H1 (cell line): ENCODE measurements around the gene ABCA5. TPM values are rescaled to one million over a fixed set of nuclear protein-coding genes. Genes with fewer than 3 reads are reported as not detected.
A peak's percentile ranks its signal among the peaks of the same experiment; 100 is the strongest.

Experiments used
- CTCF ChIA-PET: fragments of 300-600 bp; sonication (Branson Sonifier 250); formaldehyde crosslinking; loops from one replicate; lab custom pipeline; 2021; ENCODE audit not compliant: partially characterized antibody; lab: Charles Lee
- POLR2A ChIA-PET: fragments of 300-600 bp; sonication (Branson Sonifier 250); formaldehyde crosslinking; loops from one replicate; lab custom pipeline; 2021; ENCODE audit warnings: inconsistent platforms; ENCODE audit not compliant: partially characterized antibody; lab: Charles Lee
- DNase-seq, 2 experiments: peaks; one replicate each; pipeline versions ENCODE4 v3.0.0 to v3.0.0-alpha.2; 2010 to 2022; ENCODE audit warnings: low spot score in 2 of 2, low read depth in 1 of 2, mixed read lengths in 1 of 2
- FAIRE-seq: peaks from 2 replicates; lab custom pipeline; 2011; peaks lifted over from hg19 to GRCh38; lab: Jason Lieb, UNC
- H2AFZ ChIP-seq: 2 replicates; pipeline ENCODE4 v1.8.1; 2012; ENCODE audit warnings: low read length, inconsistent platforms
- H2AK5ac ChIP-seq: 2 replicates; pipeline ENCODE4 v1.6.1; 2013; ENCODE audit warnings: low read depth, low read length
- H2BK120ac ChIP-seq: replicated peaks from 2 replicates; pipeline ENCODE3; 2013; ENCODE audit warnings: low read depth, low read length, inconsistent platforms
- H2BK12ac ChIP-seq: 2 replicates; pipeline ENCODE4 v1.6.1; 2013; ENCODE audit warnings: low read depth, low read length
- H2BK15ac ChIP-seq: 2 replicates; pipeline ENCODE4 v1.6.1; 2013; ENCODE audit warnings: low read length
- H2BK20ac ChIP-seq: 2 replicates; pipeline ENCODE4 v1.6.1; 2013; ENCODE audit warnings: low read length
- H2BK5ac ChIP-seq: 2 replicates; pipeline ENCODE4 v1.6.1; 2013; ENCODE audit warnings: low read depth, low read length
- H3K14ac ChIP-seq: 2 replicates; pipeline ENCODE4 v1.6.1; 2013; ENCODE audit warnings: inconsistent platforms; ENCODE audit not compliant: insufficient read length
- H3K18ac ChIP-seq: 2 replicates; pipeline ENCODE4 v1.6.1; 2013; ENCODE audit warnings: low read length; ENCODE audit errors: extremely low read depth
- H3K23ac ChIP-seq: 2 replicates; pipeline ENCODE4 v1.6.1; 2013; ENCODE audit warnings: inconsistent platforms; ENCODE audit not compliant: insufficient read length
- H3K23me2 ChIP-seq: 2 replicates; pipeline ENCODE4 v1.6.1; 2013; ENCODE audit warnings: low read depth, low read length
- H3K27ac ChIP-seq: 2 replicates; pipeline ENCODE4 v1.6.1; 2011; ENCODE audit warnings: low read depth, low read length, inconsistent platforms
- H3K27me3 ChIP-seq, 4 experiments: replicated peaks in 1 of 4; 1 replicate in 1 of 4; 2 replicates in 3 of 4; pipeline versions ENCODE4 v1.6.1 to v1.8.1; 2011 to 2013; ENCODE audit warnings: low read length in 3 of 4, mild to moderate bottlenecking in 3 of 4, inconsistent platforms in 2 of 4, mixed read lengths in 2 of 4, moderate library complexity in 1 of 4; ENCODE audit not compliant: control insufficient read depth in 3 of 4, insufficient read depth in 3 of 4; ENCODE audit errors: extremely low read depth in 1 of 4
- H3K36me3 ChIP-seq, 4 experiments: 2 replicates each; pipeline versions ENCODE4 v1.6.1 to v1.8.1; 2011 to 2013; ENCODE audit warnings: mild to moderate bottlenecking in 4 of 4, low read length in 3 of 4, moderate library complexity in 2 of 4, control low read depth in 1 of 4, inconsistent platforms in 1 of 4; ENCODE audit not compliant: insufficient read depth in 4 of 4, control insufficient read depth in 2 of 4
- H3K4ac ChIP-seq: replicated peaks from 2 replicates; pipeline ENCODE3; 2013; ENCODE audit warnings: low read length, low read depth, mixed read lengths, inconsistent platforms; ENCODE audit not compliant: insufficient read length
- H3K4me1 ChIP-seq, 4 experiments: replicated peaks in 1 of 4; 1 replicate in 1 of 4; 2 replicates in 3 of 4; pipeline versions ENCODE4 v1.6.1 to v1.8.1; 2011 to 2013; ENCODE audit warnings: low read length in 3 of 4, inconsistent platforms in 2 of 4, mixed read lengths in 1 of 4; ENCODE audit not compliant: insufficient read depth in 4 of 4, control insufficient read depth in 3 of 4
- H3K4me2 ChIP-seq, 2 experiments: 2 replicates each; pipeline versions ENCODE4 v1.6.1 to v1.8.1; 2011 to 2013; ENCODE audit warnings: low read depth in 2 of 2, low read length in 2 of 2, control low read depth in 1 of 2, inconsistent platforms in 1 of 2, mild to moderate bottlenecking in 1 of 2; ENCODE audit not compliant: insufficient read depth in 1 of 2
- H3K4me3 ChIP-seq, 4 experiments: fragments of 200-600, 300-600 bp in 1 of 4; sonication (generic), shearing (Covaris generic), sonication (Bioruptor Twin) in 1 of 4; 2 replicates each; pipeline versions ENCODE4 v1.5.1 to v1.8.1; 2011 to 2016; ENCODE audit warnings: low read length in 4 of 4, low read depth in 3 of 4, control low read depth in 2 of 4, inconsistent platforms in 2 of 4, mild to moderate bottlenecking in 2 of 4, mixed read lengths in 1 of 4, moderate library complexity in 1 of 4; ENCODE audit not compliant: insufficient read depth in 2 of 4; ENCODE audit errors: extremely low read depth in 1 of 4
- H3K56ac ChIP-seq: replicated peaks from 2 replicates; pipeline ENCODE3; 2013; ENCODE audit warnings: low read depth, mild to moderate bottlenecking, mixed read lengths, low read length, inconsistent platforms; ENCODE audit not compliant: insufficient read length
- H3K79me1 ChIP-seq: 2 replicates; pipeline ENCODE4 v1.6.1; 2013; ENCODE audit warnings: low read depth, low read length, control low read depth
- H3K79me2 ChIP-seq, 2 experiments: 2 replicates each; pipeline versions ENCODE4 v1.6.1 to v1.8.1; 2012 to 2013; ENCODE audit warnings: low read length in 2 of 2, mild to moderate bottlenecking in 2 of 2, inconsistent platforms in 1 of 2; ENCODE audit not compliant: insufficient read depth in 2 of 2, control insufficient read depth in 1 of 2
- H3K9ac ChIP-seq, 4 experiments: replicated peaks in 1 of 4; 1 replicate in 1 of 4; 2 replicates in 3 of 4; pipeline versions ENCODE4 v1.6.1 to v1.8.1; 2011 to 2013; ENCODE audit warnings: low read depth in 3 of 4, low read length in 3 of 4, control low read depth in 2 of 4, mild to moderate bottlenecking in 2 of 4, moderate library complexity in 2 of 4, inconsistent platforms in 1 of 4; ENCODE audit errors: extremely low read depth in 1 of 4
- H3K9me3 ChIP-seq, 2 experiments: 2 replicates each; pipeline versions ENCODE4 v1.6.1 to v1.8.1; 2012 to 2013; ENCODE audit warnings: mild to moderate bottlenecking in 2 of 2, moderate library complexity in 2 of 2, control low read depth in 1 of 2, inconsistent platforms in 1 of 2, low read depth in 1 of 2, low read length in 1 of 2, mixed read lengths in 1 of 2; ENCODE audit not compliant: insufficient read depth in 2 of 2
- H4K20me1 ChIP-seq, 2 experiments: replicated peaks in 1 of 2; 2 replicates each; pipeline versions ENCODE3 to v1.8.1; 2011 to 2013; ENCODE audit warnings: inconsistent platforms in 2 of 2, low read length in 2 of 2, mild to moderate bottlenecking in 1 of 2; ENCODE audit not compliant: insufficient read depth in 2 of 2, control insufficient read depth in 1 of 2
- H4K5ac ChIP-seq: 2 replicates; pipeline ENCODE4 v1.6.1; 2013; ENCODE audit warnings: low read length, low read depth, mixed read lengths, inconsistent platforms; ENCODE audit not compliant: insufficient read length
- H4K8ac ChIP-seq: 2 replicates; pipeline ENCODE4 v1.8.0; 2013; ENCODE audit warnings: mild to moderate bottlenecking, moderate library complexity, low read length, inconsistent platforms; ENCODE audit not compliant: insufficient read depth; ENCODE audit errors: extremely low read depth
- H4K91ac ChIP-seq: replicated peaks from 2 replicates; pipeline ENCODE3; 2013; ENCODE audit warnings: low read length, mixed read lengths, inconsistent platforms; ENCODE audit not compliant: insufficient read length
- BRCA1 ChIP-seq: IDR thresholded peaks from 2 replicates; pipeline ENCODE4 v1.6.1; 2012; ENCODE audit warnings: low read depth, low read length, improper control_type of control experiment
- CBX5 ChIP-seq: fragments of 300-800, 300-1000 bp; sonication (generic); IDR thresholded peaks from 2 replicates; pipeline ENCODE4 v1.7.1; 2016; ENCODE audit warnings: antibody characterized with exemption, low read length, low read depth
- EP300 ChIP-seq, 2 experiments: IDR thresholded peaks; 1 replicate in 1 of 2; 2 replicates in 1 of 2; pipeline ENCODE4 v1.6.1; 2011 to 2012; ENCODE audit warnings: low read depth in 2 of 2, low read length in 2 of 2, mild to moderate bottlenecking in 2 of 2, borderline replicate concordance in 1 of 2, inconsistent platforms in 1 of 2, moderate library complexity in 1 of 2
- NANOG ChIP-seq: IDR thresholded peaks from 2 replicates; pipeline ENCODE4 v1.6.1; 2011; ENCODE audit warnings: low read length, low read depth, mild to moderate bottlenecking, inconsistent platforms; ENCODE audit not compliant: insufficient read depth, poor library complexity, severe bottlenecking
- TBP ChIP-seq: IDR thresholded peaks from 2 replicates; pipeline ENCODE4 v1.6.1; 2011; ENCODE audit warnings: low read depth, low read length, improper control_type of control experiment
- WGBS, 2 experiments: shearing (Covaris generic) in 1 of 2; methylation state at CpG; one replicate each; pipeline versions ENCODE4 v1.1.6 to v1.1.7; 2013 to 2015; ENCODE audit warnings: low lambda C conversion rate in 2 of 2, mixed read lengths in 2 of 2, inconsistent platforms in 1 of 2, low coverage in 1 of 2, missing lambda C conversion rate in 1 of 2; ENCODE audit not compliant: insufficient replicate concordance in 2 of 2, insufficient coverage in 1 of 2, insufficient read length in 1 of 2; ENCODE audit errors: extremely low coverage in 1 of 2, missing lambda C conversion rate in 1 of 2; 5-methylcytosine and 5-hydroxymethylcytosine counted together
- polyA plus RNA-seq, 7 experiments: library from polyadenylated mRNA; depleted of rRNA in 3 of 7; stranded (reverse) in 5 of 7; unstranded in 2 of 7; fragments of >200 nt in 5 of 7; fragments of 200-250 nt in 2 of 7; gene quantifications; 1 replicate in 5 of 7; 2 replicates in 1 of 7; 4 replicates in 1 of 7; pipeline versions ENCODE4 v1.2.1 to v1.2.3, GENCODE V29; 2011 to 2013; ENCODE audit warnings: missing spikeins in 2 of 7, mixed read lengths in 2 of 7
- total RNA-seq: library from RNA; stranded (reverse); fragmentation: NEBNext Ultra II Directional; extraction: Animal tissue kit (Norgen Biotek cat#: 25700); gene quantifications from 2 replicates; pipeline ENCODE4 v1.2.1, GENCODE V29; 2021

Gene ABCA5
- total and polyA plus RNA-seq, 2 of the 8 experiments (the other 6 are each of a cell fraction or from before 2014, with no cell fraction given): 1.3 to 4.1 TPM

GRCh38 chr17:69356625-69357024, 29.7 kb upstream of the ABCA5 start:
- 0 out of 2 replicates have a peak overlapping the region, but pooled peaks have one; percentile 50 for H2BK12ac ChIP-seq
- H3K79me1 ChIP-seq: no peaks in the 10 kb centered on the region
- no peak overlapping the region for H4K8ac ChIP-seq
- H3K4me2 ChIP-seq: no peak overlapping the region
- ChIA-PET CTCF (interaction anchor here (1.2 to 10.6 kb wide), 3 partner anchors 14 to 167 kb away, joined by 4 to 93 read pairs (median 6); no protein-coding TSS in a partner anchor), POLR2A (no interaction called here)
- H3K23me2 ChIP-seq: no peaks in the 10 kb centered on the region
- H2BK120ac ChIP-seq: no peak overlapping the region
- no peak overlapping the region for H3K23ac ChIP-seq
- FAIRE-seq (no peak), DNase-seq (no peak)
- H4K5ac ChIP-seq: no peak overlapping the region
- no peaks in the 10 kb centered on the region for H3K9me3 ChIP-seq
- H3K4ac ChIP-seq: no peak overlapping the region
- no peaks in the 10 kb centered on the region for H4K20me1 ChIP-seq
- WGBS, 2 experiments: 95% methylated on average over 7 of the region's 7 CpGs; no CpG with 5 or more reads in 1 of the 2 experiments
- no peaks in the 10 kb centered on the region for H3K36me3 ChIP-seq
- 0 out of 2 replicates have a peak overlapping the region, but pooled peaks have one; percentile 16 for H2BK15ac ChIP-seq
- H3K4me3 ChIP-seq: no peak overlapping the region
- H3K27ac ChIP-seq: no peak overlapping the region
- no peak overlapping the region for H2AK5ac ChIP-seq
- no peak overlapping the region for H3K14ac ChIP-seq
- no peak for TF ChIP-seq BRCA1
- TF ChIP-seq CBX5: no peak
- TF ChIP-seq NANOG: no peak
- no peak for TF ChIP-seq TBP
- TF ChIP-seq EP300 (IDR thresholded peaks at IDR 0.05; ENCODE audit: borderline replicate concordance in 1 of 2, low read depth in 2 of 2, low read length in 2 of 2): no peak
- H3K79me2 ChIP-seq: no peaks in the 10 kb centered on the region
- no peak overlapping the region for H2BK5ac ChIP-seq
- H4K91ac ChIP-seq: no peak overlapping the region
- no peaks in the 10 kb centered on the region for H3K27me3 ChIP-seq
- H3K18ac ChIP-seq: no peak overlapping the region
- peaks cover 0 to 9% (median 0%) of the 10 kb centered on the region in 4 experiments; a peak in 1 of 7 replicates for H3K4me1 ChIP-seq
- H3K56ac ChIP-seq: no peak overlapping the region
- no peak overlapping the region for H3K9ac ChIP-seq
- H2BK20ac ChIP-seq: no peak overlapping the region
- H2AFZ ChIP-seq: 0 out of 2 replicates have a peak overlapping the region, but pooled peaks have one; percentile 7
